GM19455 (cell line): Measurements from ENCODE around the gene ABHD14A.
"Not testable (repeated sequence)": the region's sequence is repeated elsewhere in the genome, so short reads cannot be mapped to it uniquely, and the experiment has no call there.

Experiments
- ATAC-seq: cut with Tn5 transposase; IDR thresholded peaks from one replicate; pipeline ENCODE4 v1.9.1; 2021; ENCODE audit not compliant: unreplicated experiment

ABHD14A gene

DNA sequence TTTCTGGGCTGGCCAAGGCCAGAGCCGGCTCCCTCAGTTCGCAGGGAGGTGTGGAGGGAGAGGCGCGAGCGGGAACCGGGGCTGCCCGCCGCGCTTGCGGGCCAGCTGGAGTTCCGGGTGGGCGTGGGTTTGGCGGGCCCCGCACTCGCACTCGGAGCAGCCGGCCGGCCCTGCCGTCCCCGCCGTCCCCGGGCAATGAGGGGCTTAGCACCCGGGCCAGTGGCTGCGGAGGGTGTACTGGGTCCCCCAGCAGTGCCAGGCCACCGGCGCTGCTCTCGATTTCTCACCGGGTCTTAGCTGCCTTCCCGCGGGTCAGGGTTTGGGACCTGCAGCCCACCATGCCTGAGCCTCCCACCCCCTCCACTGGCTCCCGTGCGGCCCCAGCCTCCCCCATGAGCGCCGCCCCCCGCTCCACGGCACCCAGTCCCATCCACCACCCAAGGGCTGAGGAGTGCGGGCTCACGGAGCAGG is 15.7 kb downstream of the ABHD14A start:
- ATAC-seq: not testable (repeated sequence)

DNA sequence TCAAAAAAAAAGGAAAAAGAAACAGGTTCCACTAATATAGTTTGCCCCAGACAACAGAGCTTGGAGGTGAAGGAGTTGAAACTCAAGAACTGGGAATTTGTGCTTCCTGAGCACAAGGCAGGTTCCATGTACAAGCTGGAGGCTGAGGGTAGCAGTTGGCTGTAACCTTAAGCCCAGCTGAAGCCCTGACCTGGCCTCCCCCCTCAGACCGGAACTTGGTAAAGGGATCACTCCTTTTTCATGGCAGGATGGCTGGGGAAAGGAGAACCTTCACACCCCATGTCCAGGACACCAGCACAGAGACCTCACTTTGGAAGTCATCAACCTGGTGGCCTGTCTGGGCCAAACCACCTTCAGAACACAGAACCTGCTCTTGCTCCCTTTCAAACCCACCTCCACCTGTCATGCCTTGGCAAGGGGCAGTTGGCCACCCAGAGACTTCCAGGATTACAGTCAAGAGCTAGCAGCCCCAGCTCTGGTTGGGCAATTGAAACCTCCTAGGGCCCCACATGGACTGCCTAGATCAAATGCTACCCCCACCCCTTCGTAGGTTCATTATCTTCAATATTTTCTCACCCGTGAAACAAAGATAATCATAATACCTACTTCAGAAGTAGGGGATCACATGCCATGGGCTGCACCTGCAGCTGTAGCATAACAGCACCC is 17.3 kb downstream of the ABHD14A start:
- ATAC-seq: no peak

DNA sequence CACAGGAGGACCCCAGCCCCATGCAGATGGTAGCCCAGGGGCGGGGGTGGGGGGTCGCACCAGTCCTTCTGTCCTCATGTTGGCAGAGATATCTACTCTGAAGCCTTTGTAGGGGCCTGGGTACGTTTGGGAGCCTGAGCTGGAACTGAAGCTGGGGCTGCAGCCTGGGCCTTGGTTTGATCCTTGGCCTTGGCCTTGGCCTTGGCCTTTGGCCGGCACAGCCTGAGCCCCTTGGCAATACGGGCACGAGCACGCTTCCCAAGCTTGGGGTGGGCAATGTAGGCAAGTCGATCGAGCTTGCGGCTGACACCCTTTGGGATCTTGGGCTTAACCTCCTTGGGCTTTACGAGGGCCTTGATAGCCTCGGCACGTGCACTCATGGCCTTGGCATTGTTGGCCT is 18.8 kb downstream of the ABHD14A start:
- ATAC-seq: not testable (repeated sequence)

GRCh38 chr3:51994530-51994929 is 19.7 kb downstream of the ABHD14A start:
- ATAC-seq: no peak

- ATAC-seq: peak; percentile 77
These were observed 20.7 kb downstream of the ABHD14A start, which contains the start of gene RPL29 for GRCh38 chr3:51995346-51996163. Gene RPL29, minus strand, starts transcription at chr3:51995895. Its CDS starts 434 bp downstream, at chr3:51995461.

DNA sequence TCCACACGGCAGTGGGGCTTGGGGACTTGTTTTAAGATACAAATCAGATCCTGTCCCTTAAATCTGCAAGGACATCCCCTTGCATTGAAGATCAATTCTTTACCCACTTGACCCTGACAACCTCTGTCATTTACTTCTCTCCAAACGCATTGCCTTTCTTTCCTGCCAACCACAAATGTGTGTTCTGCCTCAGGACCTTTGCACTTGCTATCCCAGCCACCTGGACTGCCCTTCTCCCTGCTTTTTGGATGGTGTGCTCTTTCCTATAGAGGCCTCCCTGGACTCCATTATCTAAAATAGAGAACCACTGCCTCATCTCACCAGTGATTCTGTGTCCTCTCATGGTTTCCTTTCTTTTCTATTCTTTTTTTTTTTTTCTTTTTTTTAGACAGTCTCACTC is 22.3 kb downstream of the ABHD14A start:
- ATAC-seq: no peak

DNA sequence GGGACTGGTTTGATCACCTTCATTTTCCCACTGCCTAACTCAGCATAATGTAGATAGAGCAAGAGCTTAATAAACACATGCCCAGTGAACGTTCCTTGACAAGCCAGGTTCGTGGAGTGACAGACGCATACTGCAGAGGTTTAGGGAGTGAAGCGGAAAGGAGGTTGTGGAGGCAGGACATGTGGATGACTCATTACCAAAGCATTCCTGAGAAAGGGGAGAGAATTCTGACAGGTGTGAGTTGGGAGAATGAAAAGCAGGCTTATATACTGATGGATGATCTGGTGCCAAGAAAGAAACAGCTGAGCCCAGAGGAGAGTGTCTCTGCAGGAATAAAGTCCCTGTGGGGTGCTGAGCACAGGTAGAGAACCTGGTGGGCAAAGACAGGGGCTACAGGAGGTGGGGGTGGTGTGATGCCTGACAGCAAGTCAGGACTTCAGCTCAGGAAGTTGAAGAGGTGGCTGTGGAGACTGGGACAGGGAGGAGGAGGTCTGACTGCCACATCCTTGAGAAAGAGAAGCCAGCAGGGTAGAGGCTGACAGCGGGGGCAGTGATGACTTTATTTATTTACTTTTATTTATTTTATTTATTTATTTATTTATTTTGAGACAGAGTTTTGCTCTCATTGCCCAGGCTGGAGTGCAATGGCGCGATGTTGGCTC is 23.2 kb downstream of the ABHD14A start:
- ATAC-seq: no peak

DNA sequence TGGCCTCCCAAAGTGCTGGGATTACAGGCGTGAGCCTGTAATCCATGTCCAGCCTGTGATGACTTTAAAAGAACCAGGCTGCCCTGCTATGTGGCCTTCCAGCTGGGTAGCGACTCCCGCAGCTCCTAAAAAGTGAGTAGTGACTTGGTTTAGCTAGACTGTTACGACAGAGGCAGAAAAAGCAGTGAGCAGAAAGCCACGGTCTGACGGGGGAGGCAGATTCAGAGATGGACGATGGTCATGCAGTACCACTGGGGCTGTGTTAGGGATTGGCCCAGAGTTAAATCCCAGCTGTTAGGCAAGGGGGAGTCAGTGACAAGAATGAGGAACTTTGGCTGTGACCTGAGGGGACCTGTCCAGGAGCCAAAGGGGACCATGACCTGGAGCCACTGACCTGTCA is 23.9 kb downstream of the ABHD14A start:
- no peak for ATAC-seq

DNA sequence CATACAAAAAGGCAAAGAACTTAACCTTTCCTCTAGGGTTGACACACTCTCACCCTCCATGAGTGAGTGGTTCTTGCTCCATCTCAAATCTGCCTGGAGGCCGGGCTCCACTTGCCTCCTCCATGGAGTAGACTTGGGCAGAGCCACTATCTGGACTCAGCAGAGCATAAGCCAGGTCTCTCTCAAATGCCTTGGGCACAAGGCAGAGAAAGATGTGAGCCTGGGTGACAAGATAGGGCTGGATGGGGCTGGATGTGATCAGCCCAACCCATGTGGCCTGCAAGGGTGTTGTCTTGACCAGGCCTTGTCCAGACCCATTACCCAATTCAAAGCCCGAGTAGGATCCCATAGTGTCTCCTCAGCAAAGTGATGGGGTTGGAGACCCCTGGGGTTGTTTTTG is 25.0 kb downstream of the ABHD14A start:
- ATAC-seq: no peak

DNA sequence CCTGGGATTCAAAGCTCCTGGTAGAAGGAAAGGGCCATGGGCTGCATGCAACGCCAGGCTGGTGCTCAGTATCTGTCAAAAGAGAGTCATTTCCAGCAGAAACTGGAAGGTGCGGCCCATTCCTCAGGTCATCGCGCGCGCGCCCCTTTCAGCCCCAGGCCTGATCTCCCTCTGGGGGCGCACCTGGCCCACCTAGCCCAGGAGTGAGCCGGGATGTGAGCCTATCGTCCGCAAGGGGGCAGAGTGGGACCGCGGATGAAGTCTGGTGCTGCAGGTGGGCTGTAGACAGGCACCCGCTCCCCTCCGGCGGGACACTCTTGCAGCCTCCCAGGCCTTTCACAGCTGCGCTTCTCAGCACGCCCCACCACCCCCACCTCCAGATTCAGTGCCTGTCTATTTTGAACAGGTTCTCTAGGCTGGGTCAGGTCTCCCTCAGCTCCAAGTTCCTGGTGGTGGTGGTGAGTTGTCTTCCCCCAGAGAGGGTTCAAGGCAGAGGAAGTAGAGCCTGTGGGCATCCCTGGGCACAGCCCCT is 26.6 kb downstream of the ABHD14A start:
- peak; percentile 76 for ATAC-seq

DNA sequence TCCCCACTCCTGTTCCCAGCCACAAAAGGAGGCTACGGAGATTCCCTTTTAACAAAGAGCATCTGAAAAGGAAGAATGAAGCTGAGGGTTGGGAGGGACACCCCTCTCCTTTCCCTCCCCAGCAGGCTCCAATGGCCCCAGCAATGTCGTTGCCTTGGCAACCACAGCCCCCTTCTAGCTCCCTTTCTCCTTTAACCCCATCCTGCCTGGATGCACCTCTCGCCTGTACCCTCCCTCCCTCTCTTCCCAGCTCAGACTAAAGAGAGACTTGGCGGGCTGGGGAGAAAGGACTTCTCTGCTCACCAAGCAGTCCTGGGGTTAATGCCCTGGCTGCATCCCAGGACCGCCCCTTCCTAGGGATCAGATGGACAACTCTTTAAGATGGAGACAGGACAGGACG is 27.9 kb downstream of the ABHD14A start:
- no peak for ATAC-seq

DNA sequence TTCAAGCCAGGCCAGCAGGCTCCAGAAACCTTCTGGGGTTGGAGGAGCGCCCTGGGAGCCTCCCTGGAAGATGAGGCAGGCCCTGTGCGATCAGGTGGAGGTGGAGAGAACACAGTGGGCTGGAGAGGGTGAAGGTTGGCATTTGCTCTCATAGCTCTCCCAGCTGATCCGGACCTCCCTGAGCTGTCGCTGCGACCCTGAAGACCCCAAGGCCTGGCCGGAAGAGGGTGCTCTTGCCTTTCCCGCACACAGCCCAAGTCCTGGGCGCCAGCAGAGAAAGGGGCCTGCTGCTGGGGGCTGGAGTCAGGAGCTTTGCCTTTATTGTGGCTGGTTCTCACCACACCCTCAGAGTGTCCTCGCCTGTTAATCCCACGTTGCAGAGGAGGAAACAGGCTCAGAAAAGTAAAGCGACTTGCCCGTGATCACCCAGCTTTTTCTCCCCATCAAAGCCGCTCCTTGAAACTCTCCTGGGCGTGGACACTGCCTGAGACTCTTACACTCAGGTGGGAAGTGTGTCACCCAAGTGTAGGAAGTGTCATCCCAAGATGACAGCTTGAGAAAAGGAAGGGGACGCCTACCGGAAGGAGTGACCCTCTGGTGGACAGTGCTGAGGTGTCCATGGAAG is 29.4 kb downstream of the ABHD14A start:
- ATAC-seq: no peak

DNA sequence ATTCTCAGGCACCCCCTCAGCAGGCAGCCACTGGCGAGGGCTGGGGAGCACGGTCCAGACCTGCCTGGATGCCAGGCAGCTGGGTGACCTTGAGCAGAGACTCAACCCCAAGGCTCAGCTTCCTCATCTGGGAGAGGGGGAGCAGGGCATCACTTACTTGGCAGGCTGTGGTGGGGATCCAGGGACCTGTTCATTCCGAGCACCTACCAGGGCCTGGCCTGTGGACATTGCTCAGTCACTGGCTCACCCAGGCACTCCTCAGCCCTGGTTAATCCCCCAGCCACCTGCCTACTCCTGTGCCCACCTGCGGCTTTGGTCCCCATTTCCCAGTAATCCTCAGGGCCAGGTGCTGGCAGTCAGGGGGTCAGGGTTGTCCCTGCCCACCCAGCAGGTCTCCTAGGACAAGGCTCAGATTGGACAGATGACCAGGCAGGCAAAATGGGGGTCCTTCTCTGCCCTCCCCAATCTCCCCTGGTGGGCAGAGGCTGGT is 30.1 kb downstream of the ABHD14A start:
- ATAC-seq: no peak

GRCh38 chr3:52005571-52005986 is 30.7 kb downstream of the ABHD14A start:
- no peak for ATAC-seq

GRCh38 chr3:52006017-52006819 is 31.4 kb downstream of the ABHD14A start:
- ATAC-seq: no peak

DNA sequence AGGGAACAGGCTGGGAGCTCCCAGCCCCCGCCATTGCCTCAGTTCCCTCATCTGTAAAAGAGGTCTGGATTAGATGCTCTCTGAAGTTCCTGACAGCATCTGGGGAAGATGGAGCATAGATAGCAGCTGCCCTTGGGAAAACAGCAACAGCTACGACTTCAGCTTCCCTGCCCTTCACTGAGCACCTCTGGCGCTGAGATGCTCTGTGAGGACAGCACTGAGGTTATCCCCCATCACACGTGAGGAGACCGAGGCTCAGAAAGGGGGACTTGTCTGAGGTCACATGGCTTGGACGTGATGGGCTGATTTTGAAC is 31.9 kb downstream of the ABHD14A start:
- ATAC-seq: no peak

DNA sequence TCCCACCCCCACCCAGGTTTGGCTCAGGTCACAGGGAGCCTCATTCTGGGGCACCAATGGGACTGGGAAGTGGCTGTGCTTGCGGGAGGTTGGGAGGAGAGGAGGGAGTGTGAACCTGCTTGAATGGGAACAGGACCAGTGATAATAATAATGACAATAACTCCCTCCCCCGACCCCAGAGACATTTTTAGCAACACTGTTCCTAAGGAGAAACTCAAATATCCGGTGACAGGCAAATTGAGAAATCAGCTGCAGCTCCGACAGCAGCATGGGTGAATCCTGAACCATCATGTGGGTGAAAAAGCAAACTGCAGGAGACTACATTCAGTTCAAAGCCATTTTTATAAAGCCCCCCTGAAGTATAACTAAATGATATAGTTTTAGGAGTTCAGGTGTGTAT is 32.4 kb downstream of the ABHD14A start:
- no peak for ATAC-seq

DNA sequence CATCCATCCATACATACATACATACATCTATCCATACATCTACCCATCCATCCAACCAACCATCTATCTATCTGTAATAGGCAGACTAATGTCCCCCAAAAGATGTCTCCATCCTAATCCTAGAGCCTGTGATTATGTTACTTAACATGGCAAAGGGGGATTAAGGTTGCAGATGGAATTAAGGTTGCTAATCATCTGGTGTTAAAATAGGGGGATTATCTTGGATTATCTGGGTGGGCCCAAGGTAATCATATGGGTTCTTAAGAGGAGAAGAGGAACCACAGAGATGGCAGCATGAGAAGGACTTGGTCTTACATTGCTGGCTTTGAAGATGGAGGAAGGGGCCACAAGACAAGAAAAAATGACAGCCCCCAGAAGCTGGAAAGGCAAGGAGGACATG is 35.6 kb downstream of the ABHD14A start:
- no peak for ATAC-seq

- no peak for ATAC-seq
These were observed 37.8 kb downstream of the ABHD14A start for GRCh38 chr3:52012699-52013098.
